GM18511 (cell line): ENCODE data around the gene KRTAP26-1.

Experiments
- ATAC-seq: cut with Tn5 transposase; IDR thresholded peaks from one replicate; pipeline ENCODE4 v1.9.1; 2021; ENCODE audit warnings: mild to moderate bottlenecking, moderate library complexity; ENCODE audit not compliant: unreplicated experiment

KRTAP26-1 gene

GRCh38 chr21:30271611-30272010 is 48.5 kb downstream of the KRTAP26-1 start:
- no peak for ATAC-seq

GRCh38 chr21:30271156-30271555 is 49.0 kb downstream of the KRTAP26-1 start:
- no peak for ATAC-seq

DNA sequence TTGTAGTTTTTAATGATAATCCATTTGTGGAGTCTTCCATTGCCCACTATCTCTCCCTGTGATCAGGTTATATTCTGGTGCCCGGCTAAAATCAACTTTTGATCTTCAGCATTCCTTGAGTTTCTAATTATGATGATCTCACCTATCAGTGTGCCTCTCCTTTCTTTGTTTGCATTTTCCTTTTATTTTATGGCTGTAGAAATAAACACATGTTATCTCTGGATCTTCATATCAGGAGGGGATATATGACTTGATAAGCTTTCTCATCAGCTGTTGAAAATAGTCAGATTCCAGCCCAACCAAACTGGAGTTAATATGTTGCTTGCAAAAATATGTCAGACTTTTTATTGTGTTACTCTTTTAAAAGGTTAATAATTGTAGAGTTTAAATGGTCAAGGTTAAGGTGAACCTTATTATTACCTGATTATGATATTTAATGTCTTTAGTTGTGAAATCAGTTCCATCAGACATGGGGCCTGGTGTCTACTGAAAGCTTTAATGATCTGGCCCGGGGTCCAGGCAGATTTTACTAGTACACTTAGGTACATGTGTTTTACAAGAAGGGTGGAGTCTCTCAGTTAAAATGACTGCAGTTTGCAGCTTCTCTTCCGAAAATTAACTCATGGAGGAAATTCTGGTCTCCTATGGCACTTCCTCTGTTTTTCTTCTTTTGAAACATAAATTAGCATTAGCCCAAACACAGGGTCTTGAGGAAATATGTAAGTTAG is 50.1 kb downstream of the KRTAP26-1 start:
- no peak for ATAC-seq
